NB4 (cell line): ENCODE data around the gene OPCML.

Source experiments
- MAX ChIP-seq: IDR thresholded peaks from 2 replicates; pipeline ENCODE4 v1.6.1; 2011; ENCODE audit warnings: low read depth, low read length
- MYC ChIP-seq: IDR thresholded peaks from 2 replicates; pipeline ENCODE4 v1.6.1; 2011; ENCODE audit warnings: low read depth, low read length
- POLR2A ChIP-seq: IDR thresholded peaks from 2 replicates; pipeline ENCODE4 v1.6.1; 2011; ENCODE audit warnings: mild to moderate bottlenecking; ENCODE audit not compliant: insufficient read length; ENCODE audit errors: extremely low read depth
- TF ChIP-seq, protein P1 (sequence below): IDR thresholded peaks from one replicate; pipeline ENCODE4 v1.5.1; 2012; ENCODE audit warnings: low read depth, low read length

DNA sequence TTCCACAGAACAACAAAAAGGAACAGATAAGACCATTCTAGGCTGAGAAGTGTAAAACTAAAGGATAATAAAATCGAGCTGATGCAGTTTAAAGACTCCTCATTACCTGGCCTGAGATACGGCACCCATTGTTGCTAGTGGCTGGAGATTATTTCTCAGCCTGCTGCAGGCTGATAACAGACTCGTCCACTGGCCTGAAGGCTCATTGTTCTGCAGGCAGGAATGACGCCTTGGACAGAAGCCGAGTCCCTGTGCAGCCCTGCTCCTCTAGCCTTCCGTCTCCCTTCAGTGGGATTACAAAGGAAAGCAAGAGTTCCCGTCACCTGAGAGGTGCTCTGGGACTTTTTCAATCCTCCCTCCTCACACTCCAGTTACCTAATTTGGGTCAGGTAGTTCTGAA is 1065.3 kb downstream of the OPCML start:
- TF ChIP-seq, protein P1, sequence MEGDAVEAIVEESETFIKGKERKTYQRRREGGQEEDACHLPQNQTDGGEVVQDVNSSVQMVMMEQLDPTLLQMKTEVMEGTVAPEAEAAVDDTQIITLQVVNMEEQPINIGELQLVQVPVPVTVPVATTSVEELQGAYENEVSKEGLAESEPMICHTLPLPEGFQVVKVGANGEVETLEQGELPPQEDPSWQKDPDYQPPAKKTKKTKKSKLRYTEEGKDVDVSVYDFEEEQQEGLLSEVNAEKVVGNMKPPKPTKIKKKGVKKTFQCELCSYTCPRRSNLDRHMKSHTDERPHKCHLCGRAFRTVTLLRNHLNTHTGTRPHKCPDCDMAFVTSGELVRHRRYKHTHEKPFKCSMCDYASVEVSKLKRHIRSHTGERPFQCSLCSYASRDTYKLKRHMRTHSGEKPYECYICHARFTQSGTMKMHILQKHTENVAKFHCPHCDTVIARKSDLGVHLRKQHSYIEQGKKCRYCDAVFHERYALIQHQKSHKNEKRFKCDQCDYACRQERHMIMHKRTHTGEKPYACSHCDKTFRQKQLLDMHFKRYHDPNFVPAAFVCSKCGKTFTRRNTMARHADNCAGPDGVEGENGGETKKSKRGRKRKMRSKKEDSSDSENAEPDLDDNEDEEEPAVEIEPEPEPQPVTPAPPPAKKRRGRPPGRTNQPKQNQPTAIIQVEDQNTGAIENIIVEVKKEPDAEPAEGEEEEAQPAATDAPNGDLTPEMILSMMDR: no peak
- TF ChIP-seq POLR2A (no peak), MYC (no peak), MAX (no peak)
